SK-N-MC (cell line): ENCODE results near the gene OR10K2.

ENCODE experiments used
- EZH2 ChIP-seq: fragments of 200-600 bp; sonication (generic); IDR thresholded peaks from one replicate; pipeline ENCODE4 v1.6.1; 2017; ENCODE audit warnings: antibody characterized with exemption
- POLR2AphosphoS5 ChIP-seq: IDR thresholded peaks from 2 replicates; pipeline ENCODE4 v1.6.1; 2012; ENCODE audit warnings: mild to moderate bottlenecking, low read depth, low read length, borderline replicate concordance

DNA sequence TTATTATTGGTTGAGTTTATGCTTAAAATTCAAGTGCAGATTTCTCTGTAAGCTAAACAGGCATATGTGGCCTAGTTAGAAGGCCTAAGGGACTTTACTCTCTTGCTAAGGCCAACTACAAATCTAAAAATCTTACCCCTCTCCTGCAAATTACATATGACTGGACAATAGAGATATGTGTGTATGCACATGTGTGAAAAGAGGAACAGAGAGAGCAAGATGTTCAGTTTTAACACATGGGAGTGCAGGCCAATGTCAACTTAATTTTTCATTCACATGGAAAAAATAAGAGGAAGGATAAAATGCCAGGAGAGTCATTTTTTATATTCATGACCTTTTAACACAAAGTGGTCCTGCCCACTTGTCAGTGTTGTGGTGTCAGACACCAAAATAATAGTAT lies 8.5 kb downstream of the OR10K2 start:
- no peak for TF ChIP-seq POLR2AphosphoS5
- no peak for TF ChIP-seq EZH2
